ENCODE measurements around the gene ZBED2.

Gene ZBED2

GRCh38 chr3:111617406-111617805 lies 22.3 kb upstream of the ZBED2 start:
- Histone ChIP-seq H3K4me3 (ENCODE audit: low read depth, low read length) (no peak overlapping the region), H3K9me3 (ENCODE audit: control insufficient read depth, insufficient read depth, low read depth, low read length) (peaks cover 17% of the 10 kb centered on the region), H3K27ac (ENCODE audit: low read depth, low read length) (no peak overlapping the region), H3K4me1 (ENCODE audit: control insufficient read depth, insufficient read depth, low read length) (no peaks in the 10 kb centered on the region), H3K27me3 (ENCODE audit: control insufficient read depth, insufficient read depth, low read length) (no peaks in the 10 kb centered on the region), H3K9ac (ENCODE audit: low read length) (no peak overlapping the region), H3K36me3 (ENCODE audit: control insufficient read depth, insufficient read depth, low read length) (no peaks in the 10 kb centered on the region)

GRCh38 chr3:111616417-111617105 lies 21.4 kb upstream of the ZBED2 start:
- H3K9me3 ChIP-seq (ENCODE audit: control insufficient read depth, insufficient read depth, low read depth, low read length): peaks cover 17% of the 10 kb centered on the region
- H3K4me1 ChIP-seq (ENCODE audit: control insufficient read depth, insufficient read depth, low read length): no peaks in the 10 kb centered on the region
- no peaks in the 10 kb centered on the region for H3K27me3 ChIP-seq (ENCODE audit: control insufficient read depth, insufficient read depth, low read length)
- H3K4me3 ChIP-seq (ENCODE audit: low read depth, low read length): no peak overlapping the region
- H3K9ac ChIP-seq (ENCODE audit: low read length): no peak overlapping the region
- H3K36me3 ChIP-seq (ENCODE audit: control insufficient read depth, insufficient read depth, low read length): no peaks in the 10 kb centered on the region
- no peak overlapping the region for H3K27ac ChIP-seq (ENCODE audit: low read depth, low read length)

GRCh38 chr3:111615880-111616279 lies 20.7 kb upstream of the ZBED2 start:
- Histone ChIP-seq H3K4me3 (ENCODE audit: low read depth, low read length) (no peak overlapping the region), H3K27ac (ENCODE audit: low read depth, low read length) (no peak overlapping the region), H3K4me1 (ENCODE audit: control insufficient read depth, insufficient read depth, low read length) (no peaks in the 10 kb centered on the region), H3K27me3 (ENCODE audit: control insufficient read depth, insufficient read depth, low read length) (no peaks in the 10 kb centered on the region), H3K9me3 (ENCODE audit: control insufficient read depth, insufficient read depth, low read depth, low read length) (peaks cover 17% of the 10 kb centered on the region), H3K36me3 (ENCODE audit: control insufficient read depth, insufficient read depth, low read length) (no peaks in the 10 kb centered on the region), H3K9ac (ENCODE audit: low read length) (no peak overlapping the region)

- Histone ChIP-seq H3K36me3 (ENCODE audit: control insufficient read depth, insufficient read depth, low read length) (no peaks in the 10 kb centered on the region), H3K27ac (ENCODE audit: low read depth, low read length) (no peak overlapping the region), H3K27me3 (ENCODE audit: control insufficient read depth, insufficient read depth, low read length) (no peaks in the 10 kb centered on the region), H3K9ac (ENCODE audit: low read length) (no peak overlapping the region), H3K9me3 (ENCODE audit: control insufficient read depth, insufficient read depth, low read depth, low read length) (peaks cover 17% of the 10 kb centered on the region), H3K4me3 (ENCODE audit: low read depth, low read length) (no peak overlapping the region), H3K4me1 (ENCODE audit: control insufficient read depth, insufficient read depth, low read length) (no peaks in the 10 kb centered on the region)
Observed at GRCh38 chr3:111613294-111613693, 18.1 kb upstream of the ZBED2 start.

GRCh38 chr3:111610612-111611054 lies 15.5 kb upstream of the ZBED2 start:
- no peaks in the 10 kb centered on the region for H3K27me3 ChIP-seq (ENCODE audit: control insufficient read depth, insufficient read depth, low read length)
- H3K36me3 ChIP-seq (ENCODE audit: control insufficient read depth, insufficient read depth, low read length): no peaks in the 10 kb centered on the region
- H3K4me1 ChIP-seq (ENCODE audit: control insufficient read depth, insufficient read depth, low read length): no peaks in the 10 kb centered on the region
- H3K4me3 ChIP-seq (ENCODE audit: low read depth, low read length): no peak overlapping the region
- H3K27ac ChIP-seq (ENCODE audit: low read depth, low read length): no peak overlapping the region
- H3K9ac ChIP-seq (ENCODE audit: low read length): no peak overlapping the region
- H3K9me3 ChIP-seq (ENCODE audit: control insufficient read depth, insufficient read depth, low read depth, low read length): no peaks in the 10 kb centered on the region

GRCh38 chr3:111610189-111610588 lies 15.0 kb upstream of the ZBED2 start:
- Histone ChIP-seq H3K9ac (ENCODE audit: low read length) (no peak overlapping the region), H3K36me3 (ENCODE audit: control insufficient read depth, insufficient read depth, low read length) (no peaks in the 10 kb centered on the region), H3K4me3 (ENCODE audit: low read depth, low read length) (no peak overlapping the region), H3K27ac (ENCODE audit: low read depth, low read length) (no peak overlapping the region), H3K9me3 (ENCODE audit: control insufficient read depth, insufficient read depth, low read depth, low read length) (no peaks in the 10 kb centered on the region), H3K27me3 (ENCODE audit: control insufficient read depth, insufficient read depth, low read length) (no peaks in the 10 kb centered on the region), H3K4me1 (ENCODE audit: control insufficient read depth, insufficient read depth, low read length) (no peaks in the 10 kb centered on the region)

GRCh38 chr3:111609700-111610099 lies 14.6 kb upstream of the ZBED2 start:
- H3K27me3 ChIP-seq (ENCODE audit: control insufficient read depth, insufficient read depth, low read length): no peaks in the 10 kb centered on the region
- no peaks in the 10 kb centered on the region for H3K4me1 ChIP-seq (ENCODE audit: control insufficient read depth, insufficient read depth, low read length)
- no peak overlapping the region for H3K9ac ChIP-seq (ENCODE audit: low read length)
- H3K36me3 ChIP-seq (ENCODE audit: control insufficient read depth, insufficient read depth, low read length): no peaks in the 10 kb centered on the region
- no peak overlapping the region for H3K27ac ChIP-seq (ENCODE audit: low read depth, low read length)
- H3K9me3 ChIP-seq (ENCODE audit: control insufficient read depth, insufficient read depth, low read depth, low read length): no peaks in the 10 kb centered on the region
- H3K4me3 ChIP-seq (ENCODE audit: low read depth, low read length): no peak overlapping the region

GRCh38 chr3:111608383-111608782 lies 13.2 kb upstream of the ZBED2 start:
- no peaks in the 10 kb centered on the region for H3K4me1 ChIP-seq (ENCODE audit: control insufficient read depth, insufficient read depth, low read length)
- H3K27ac ChIP-seq (ENCODE audit: low read depth, low read length): no peak overlapping the region
- H3K9me3 ChIP-seq (ENCODE audit: control insufficient read depth, insufficient read depth, low read depth, low read length): no peaks in the 10 kb centered on the region
- H3K36me3 ChIP-seq (ENCODE audit: control insufficient read depth, insufficient read depth, low read length): no peaks in the 10 kb centered on the region
- H3K4me3 ChIP-seq (ENCODE audit: low read depth, low read length): no peak overlapping the region
- H3K9ac ChIP-seq (ENCODE audit: low read length): no peak overlapping the region
- no peaks in the 10 kb centered on the region for H3K27me3 ChIP-seq (ENCODE audit: control insufficient read depth, insufficient read depth, low read length)

- Histone ChIP-seq H3K9ac (ENCODE audit: low read length) (no peak overlapping the region), H3K27me3 (ENCODE audit: control insufficient read depth, insufficient read depth, low read length) (no peaks in the 10 kb centered on the region), H3K36me3 (ENCODE audit: control insufficient read depth, insufficient read depth, low read length) (no peaks in the 10 kb centered on the region), H3K9me3 (ENCODE audit: control insufficient read depth, insufficient read depth, low read depth, low read length) (no peaks in the 10 kb centered on the region), H3K4me1 (ENCODE audit: control insufficient read depth, insufficient read depth, low read length) (no peaks in the 10 kb centered on the region), H3K4me3 (ENCODE audit: low read depth, low read length) (no peak overlapping the region), H3K27ac (ENCODE audit: low read depth, low read length) (no peak overlapping the region)
Observed at GRCh38 chr3:111607240-111607920, 12.2 kb upstream of the ZBED2 start.

GRCh38 chr3:111605493-111605892 lies 10.3 kb upstream of the ZBED2 start:
- no peaks in the 10 kb centered on the region for H3K4me1 ChIP-seq (ENCODE audit: control insufficient read depth, insufficient read depth, low read length)
- no peaks in the 10 kb centered on the region for H3K9me3 ChIP-seq (ENCODE audit: control insufficient read depth, insufficient read depth, low read depth, low read length)
- no peaks in the 10 kb centered on the region for H3K27me3 ChIP-seq (ENCODE audit: control insufficient read depth, insufficient read depth, low read length)
- H3K4me3 ChIP-seq (ENCODE audit: low read depth, low read length): no peak overlapping the region
- no peaks in the 10 kb centered on the region for H3K36me3 ChIP-seq (ENCODE audit: control insufficient read depth, insufficient read depth, low read length)
- H3K27ac ChIP-seq (ENCODE audit: low read depth, low read length): no peak overlapping the region
- H3K9ac ChIP-seq (ENCODE audit: low read length): no peak overlapping the region

- no peaks in the 10 kb centered on the region for H3K36me3 ChIP-seq (ENCODE audit: control insufficient read depth, insufficient read depth, low read length)
- no peaks in the 10 kb centered on the region for H3K27me3 ChIP-seq (ENCODE audit: control insufficient read depth, insufficient read depth, low read length)
- no peak overlapping the region for H3K27ac ChIP-seq (ENCODE audit: low read depth, low read length)
- H3K9me3 ChIP-seq (ENCODE audit: control insufficient read depth, insufficient read depth, low read depth, low read length): no peaks in the 10 kb centered on the region
- H3K9ac ChIP-seq (ENCODE audit: low read length): no peak overlapping the region
- no peaks in the 10 kb centered on the region for H3K4me1 ChIP-seq (ENCODE audit: control insufficient read depth, insufficient read depth, low read length)
- no peak overlapping the region for H3K4me3 ChIP-seq (ENCODE audit: low read depth, low read length)
Observed at GRCh38 chr3:111605018-111605417, 9.9 kb upstream of the ZBED2 start.
